ENCODE measurements around the gene RRM1.
"Not testable (repeated sequence)": the region's sequence is repeated elsewhere in the genome, so short reads cannot be mapped to it uniquely, and the experiment has no call there.

Gene RRM1

DNA sequence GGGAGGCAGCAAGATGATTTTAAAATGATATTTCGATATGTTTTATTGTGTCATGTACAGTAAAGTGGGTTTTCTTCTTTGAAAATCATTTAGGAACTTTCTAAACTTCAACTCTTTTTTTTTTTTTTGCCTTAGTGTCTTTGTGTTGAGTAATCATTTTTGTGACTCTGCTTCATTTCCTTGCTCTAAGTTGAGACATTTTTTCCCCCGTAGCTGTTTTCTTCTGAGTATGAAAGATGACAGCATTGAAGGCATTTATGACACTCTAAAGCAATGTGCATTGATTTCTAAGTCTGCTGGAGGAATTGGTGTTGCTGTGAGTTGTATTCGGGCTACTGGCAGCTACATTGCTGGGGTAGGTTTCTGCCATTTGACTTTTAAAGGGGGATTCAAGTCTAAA lies 23.5 kb downstream of the RRM1 start:
- TF ChIP-seq, protein P1, sequence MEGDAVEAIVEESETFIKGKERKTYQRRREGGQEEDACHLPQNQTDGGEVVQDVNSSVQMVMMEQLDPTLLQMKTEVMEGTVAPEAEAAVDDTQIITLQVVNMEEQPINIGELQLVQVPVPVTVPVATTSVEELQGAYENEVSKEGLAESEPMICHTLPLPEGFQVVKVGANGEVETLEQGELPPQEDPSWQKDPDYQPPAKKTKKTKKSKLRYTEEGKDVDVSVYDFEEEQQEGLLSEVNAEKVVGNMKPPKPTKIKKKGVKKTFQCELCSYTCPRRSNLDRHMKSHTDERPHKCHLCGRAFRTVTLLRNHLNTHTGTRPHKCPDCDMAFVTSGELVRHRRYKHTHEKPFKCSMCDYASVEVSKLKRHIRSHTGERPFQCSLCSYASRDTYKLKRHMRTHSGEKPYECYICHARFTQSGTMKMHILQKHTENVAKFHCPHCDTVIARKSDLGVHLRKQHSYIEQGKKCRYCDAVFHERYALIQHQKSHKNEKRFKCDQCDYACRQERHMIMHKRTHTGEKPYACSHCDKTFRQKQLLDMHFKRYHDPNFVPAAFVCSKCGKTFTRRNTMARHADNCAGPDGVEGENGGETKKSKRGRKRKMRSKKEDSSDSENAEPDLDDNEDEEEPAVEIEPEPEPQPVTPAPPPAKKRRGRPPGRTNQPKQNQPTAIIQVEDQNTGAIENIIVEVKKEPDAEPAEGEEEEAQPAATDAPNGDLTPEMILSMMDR (IDR thresholded peaks at IDR 0.05) = no peak
- TF ChIP-seq ZFX (IDR thresholded peaks at IDR 0.05; ENCODE audit: borderline replicate concordance) = no peak
- H3K27ac ChIP-seq = no peak overlapping the region

DNA sequence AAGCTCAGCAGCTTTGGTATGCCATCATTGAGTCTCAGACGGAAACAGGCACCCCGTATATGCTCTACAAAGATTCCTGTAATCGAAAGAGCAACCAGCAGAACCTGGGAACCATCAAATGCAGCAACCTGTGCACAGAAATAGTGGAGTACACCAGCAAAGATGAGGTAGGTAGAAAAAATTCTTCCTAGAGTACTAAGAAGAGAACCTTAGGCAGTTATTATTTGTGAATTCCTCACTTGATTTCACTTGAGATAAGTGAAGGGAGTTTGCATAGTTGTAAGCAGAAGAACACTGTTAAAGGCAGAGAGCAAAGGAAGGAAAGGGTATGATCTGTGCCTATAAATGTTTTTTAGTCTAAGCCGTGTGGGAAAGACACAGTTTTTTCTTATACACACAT lies 28.6 kb downstream of the RRM1 start:
- no peak for TF ChIP-seq ZFX (IDR thresholded peaks at IDR 0.05; ENCODE audit: borderline replicate concordance)
- TF ChIP-seq, protein P1 (IDR thresholded peaks at IDR 0.05) = no peak
- no peak overlapping the region for H3K27ac ChIP-seq

GRCh38 chr11:4125141-4125540 lies 30.5 kb downstream of the RRM1 start:
- TF ChIP-seq ZFX (IDR thresholded peaks at IDR 0.05; ENCODE audit: borderline replicate concordance) = no peak
- TF ChIP-seq, protein P1 (IDR thresholded peaks at IDR 0.05) = no peak
- no peak overlapping the region for H3K27ac ChIP-seq

- no peak overlapping the region for H3K27ac ChIP-seq
- no peak for TF ChIP-seq ZFX (IDR thresholded peaks at IDR 0.05; ENCODE audit: borderline replicate concordance)
- TF ChIP-seq, protein P1 (IDR thresholded peaks at IDR 0.05) = no peak
Measured at GRCh38 chr11:4127357-4127756, 32.8 kb downstream of the RRM1 start.

DNA sequence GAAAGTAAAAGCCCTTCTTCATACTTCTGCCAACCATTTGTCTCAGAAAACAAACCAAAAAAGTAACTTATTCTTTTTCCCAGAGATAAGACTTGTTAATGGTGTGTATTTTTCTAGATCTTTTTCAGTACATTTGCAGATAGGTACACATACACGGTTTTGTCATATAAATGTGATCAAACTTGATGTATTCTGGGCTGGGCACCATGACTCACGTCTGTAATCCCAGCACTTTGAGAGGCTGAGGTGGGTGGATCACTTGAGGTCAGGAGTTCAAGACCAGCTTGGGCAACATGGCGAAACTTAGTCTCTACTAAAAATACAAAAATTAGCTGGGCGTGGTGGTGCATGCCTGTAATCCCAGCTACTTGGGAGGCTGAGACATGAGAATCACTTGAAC lies 35.6 kb downstream of the RRM1 start:
- H3K27ac ChIP-seq = not testable (repeated sequence)

- no peak overlapping the region for H3K27ac ChIP-seq
- TF ChIP-seq ZFX (IDR thresholded peaks at IDR 0.05; ENCODE audit: borderline replicate concordance) = no peak
Measured at GRCh38 chr11:4134806-4135205, 40.2 kb downstream of the RRM1 start.

DNA sequence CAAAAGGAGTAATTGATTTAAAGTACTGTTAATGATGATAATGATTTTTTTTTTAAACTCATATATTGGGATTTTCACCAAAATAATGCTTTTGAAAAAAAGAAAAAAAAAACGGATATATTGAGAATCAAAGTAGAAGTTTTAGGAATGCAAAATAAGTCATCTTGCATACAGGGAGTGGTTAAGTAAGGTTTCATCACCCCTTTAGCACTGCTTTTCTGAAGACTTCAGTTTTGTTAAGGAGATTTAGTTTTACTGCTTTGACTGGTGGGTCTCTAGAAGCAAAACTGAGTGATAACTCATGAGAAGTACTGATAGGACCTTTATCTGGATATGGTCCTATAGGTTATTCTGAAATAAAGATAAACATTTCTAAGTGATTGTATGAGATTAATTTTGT lies 43.9 kb downstream of the RRM1 start:
- H3K27ac ChIP-seq = no peak overlapping the region
- TF ChIP-seq, protein P1 (IDR thresholded peaks at IDR 0.05) = no peak
- TF ChIP-seq ZFX (IDR thresholded peaks at IDR 0.05; ENCODE audit: borderline replicate concordance) = no peak

DNA sequence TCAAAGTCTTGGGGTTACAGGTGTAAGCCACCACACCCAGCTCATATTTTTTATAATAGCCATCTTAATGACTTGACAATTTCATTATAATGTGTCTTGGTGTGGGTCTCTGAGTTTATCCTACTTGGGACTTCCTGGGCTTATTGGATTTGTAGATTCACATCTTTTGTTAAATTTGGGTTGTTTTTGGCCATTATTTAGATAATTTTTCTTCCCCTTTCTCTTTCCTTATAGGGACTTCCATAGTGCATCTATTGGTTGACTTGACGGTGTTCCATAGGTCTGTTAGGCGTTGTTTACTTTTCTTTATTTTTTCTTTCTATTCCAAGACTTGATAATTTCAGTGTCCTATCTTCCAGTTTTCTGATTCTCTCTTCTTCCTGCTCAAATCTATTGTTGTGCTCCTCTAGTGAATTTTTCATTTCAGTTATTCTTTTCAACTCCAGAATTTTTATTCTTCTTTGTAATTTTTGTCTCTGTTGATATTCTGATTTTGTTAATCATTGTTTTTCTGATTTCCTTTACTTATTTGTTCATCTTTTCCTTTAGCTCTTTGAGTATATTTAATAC lies 45.6 kb downstream of the RRM1 start:
- no peak overlapping the region for H3K27ac ChIP-seq
- TF ChIP-seq, protein P1 (IDR thresholded peaks at IDR 0.05) = no peak
- no peak for TF ChIP-seq ZFX (IDR thresholded peaks at IDR 0.05; ENCODE audit: borderline replicate concordance)
